Neural cell (in vitro differentiated cells): Measurements from ENCODE around the gene LRP1. TPM values are rescaled to one million over a fixed set of nuclear protein-coding genes. Genes with fewer than 3 reads are reported as not detected.

ENCODE experiments used
- H2AFZ ChIP-seq: fragments of 200-600, 300-800 bp; sonication (generic), shearing (Covaris generic); 2 replicates; pipeline ENCODE4 v1.6.0; 2014; ENCODE audit warnings: low read depth, mild to moderate bottlenecking, antibody characterized with exemption, low read length, moderate library complexity
- H3F3A ChIP-seq: fragments of 200-600 bp; shearing (Covaris generic); 2 replicates; pipeline ENCODE4 v1.6.1; 2016; ENCODE audit warnings: mild to moderate bottlenecking, moderate library complexity, mixed read lengths, antibody characterized with exemption, low read length; ENCODE audit not compliant: insufficient read depth, poor library complexity, severe bottlenecking
- H3K27ac ChIP-seq: fragments of 200-600, 300-800 bp; sonication (generic), shearing (Covaris generic); 2 replicates; pipeline ENCODE4 v1.5.1; 2014; ENCODE audit warnings: mild to moderate bottlenecking, low read length, moderate library complexity
- H3K27me3 ChIP-seq: fragments of 300-800, 200-600 bp; sonication (generic), shearing (Covaris generic); 2 replicates; pipeline ENCODE4 v1.6.0; 2014; ENCODE audit warnings: mild to moderate bottlenecking, low read depth, low read length, moderate library complexity; ENCODE audit not compliant: insufficient read depth
- H3K36me3 ChIP-seq: fragments of 300-800, 200-600 bp; sonication (generic), shearing (Covaris generic); 2 replicates; pipeline ENCODE4 v1.5.1; 2014; ENCODE audit warnings: mild to moderate bottlenecking, antibody characterized with exemption, low read length, moderate library complexity; ENCODE audit not compliant: insufficient read depth
- H3K4me2 ChIP-seq: fragments of 300-800, 200-600 bp; sonication (generic), shearing (Covaris generic); 2 replicates; pipeline ENCODE4 v1.6.0; 2014; ENCODE audit warnings: mild to moderate bottlenecking, low read length
- H3K4me3 ChIP-seq: fragments of 300-800, 200-600 bp; sonication (generic), shearing (Covaris generic); 2 replicates; pipeline ENCODE4 v1.5.1; 2014; ENCODE audit warnings: mild to moderate bottlenecking, low read length, moderate library complexity
- H3K79me2 ChIP-seq: fragments of 200-600 bp; shearing (Covaris generic); replicated peaks from 2 replicates; pipeline ENCODE4 v1.6.0; 2014; ENCODE audit warnings: mild to moderate bottlenecking, low read length, moderate library complexity; ENCODE audit not compliant: insufficient read depth
- H3K9ac ChIP-seq: fragments of 300-800, 200-600 bp; sonication (generic), shearing (Covaris generic); 2 replicates; pipeline ENCODE4 v1.6.1; 2016; ENCODE audit warnings: mild to moderate bottlenecking, low read length, mixed read lengths
- H3K9me2 ChIP-seq: fragments of 200-600 bp; shearing (Covaris generic); 2 replicates; pipeline ENCODE4 v1.6.1; 2016; ENCODE audit warnings: mild to moderate bottlenecking, low read length, mixed read lengths; ENCODE audit not compliant: insufficient read depth
- H3K9me3 ChIP-seq: fragments of 200-600, 300-800 bp; sonication (generic), shearing (Covaris generic); 2 replicates; pipeline ENCODE4 v1.6.1; 2016; ENCODE audit warnings: mild to moderate bottlenecking, mixed run types, low read length, moderate library complexity, mixed read lengths
- H4K20me1 ChIP-seq: fragments of 200-600 bp; shearing (Covaris generic); 2 replicates; pipeline ENCODE4 v1.6.1; 2016; ENCODE audit warnings: mild to moderate bottlenecking, mixed run types; ENCODE audit not compliant: insufficient read depth
- EP300 ChIP-seq: fragments of 450-650 bp; conservative IDR thresholded peaks from 2 replicates; pipeline ENCODE4 v1.6.1; 2014; ENCODE audit warnings: antibody characterized with exemption, mild to moderate bottlenecking, moderate library complexity; ENCODE audit not compliant: poor library complexity, severe bottlenecking
- EZH2 ChIP-seq: fragments of 200-600, 300-800 bp; shearing (Covaris generic), sonication (generic); IDR thresholded peaks from 2 replicates; pipeline ENCODE4 v1.6.1; 2014; ENCODE audit warnings: antibody characterized with exemption, low read length, borderline replicate concordance, mild to moderate bottlenecking; ENCODE audit not compliant: insufficient read depth, poor library complexity, severe bottlenecking
- MXI1 ChIP-seq: fragments of 450-650 bp; conservative IDR thresholded peaks from 2 replicates; pipeline ENCODE4 v1.6.1; 2014; ENCODE audit warnings: antibody characterized with exemption, mild to moderate bottlenecking; ENCODE audit not compliant: poor library complexity, severe bottlenecking
- POLR2AphosphoS5 ChIP-seq: IDR thresholded peaks from 2 replicates; pipeline ENCODE4 v1.6.1; 2012
- RAD21 ChIP-seq: fragments of 450-650 bp; conservative IDR thresholded peaks from 2 replicates; pipeline ENCODE4 v1.6.1; 2014; ENCODE audit warnings: antibody characterized with exemption, mild to moderate bottlenecking, moderate library complexity
- SMC3 ChIP-seq: fragments of 450-650 bp; conservative IDR thresholded peaks from 2 replicates; pipeline ENCODE4 v1.6.1; 2014; ENCODE audit warnings: antibody characterized with exemption, mild to moderate bottlenecking, moderate library complexity; ENCODE audit not compliant: poor library complexity
- TAF1 ChIP-seq: IDR thresholded peaks from 2 replicates; pipeline ENCODE4 v1.6.1; 2012; ENCODE audit warnings: low read depth
- polyA plus RNA-seq: library from polyadenylated mRNA; depleted of rRNA; stranded (reverse); fragments of >200 nt; gene quantifications from 2 replicates; pipeline ENCODE4 v1.2.3, GENCODE V29; 2014
- TF ChIP-seq, protein P1 (sequence below): fragments of 450-650 bp; IDR thresholded peaks from 2 replicates; pipeline ENCODE4 v1.5.1; 2014; ENCODE audit warnings: antibody characterized with exemption, mild to moderate bottlenecking, moderate library complexity; ENCODE audit not compliant: poor library complexity, severe bottlenecking
- TF ChIP-seq, protein P2 (sequence below): IDR thresholded peaks from 2 replicates; pipeline ENCODE4 v1.6.1; 2012; ENCODE audit warnings: borderline replicate concordance

LRP1 gene
- polyA plus RNA-seq, 1 donor from 2014 or later: 18.2 TPM

DNA sequence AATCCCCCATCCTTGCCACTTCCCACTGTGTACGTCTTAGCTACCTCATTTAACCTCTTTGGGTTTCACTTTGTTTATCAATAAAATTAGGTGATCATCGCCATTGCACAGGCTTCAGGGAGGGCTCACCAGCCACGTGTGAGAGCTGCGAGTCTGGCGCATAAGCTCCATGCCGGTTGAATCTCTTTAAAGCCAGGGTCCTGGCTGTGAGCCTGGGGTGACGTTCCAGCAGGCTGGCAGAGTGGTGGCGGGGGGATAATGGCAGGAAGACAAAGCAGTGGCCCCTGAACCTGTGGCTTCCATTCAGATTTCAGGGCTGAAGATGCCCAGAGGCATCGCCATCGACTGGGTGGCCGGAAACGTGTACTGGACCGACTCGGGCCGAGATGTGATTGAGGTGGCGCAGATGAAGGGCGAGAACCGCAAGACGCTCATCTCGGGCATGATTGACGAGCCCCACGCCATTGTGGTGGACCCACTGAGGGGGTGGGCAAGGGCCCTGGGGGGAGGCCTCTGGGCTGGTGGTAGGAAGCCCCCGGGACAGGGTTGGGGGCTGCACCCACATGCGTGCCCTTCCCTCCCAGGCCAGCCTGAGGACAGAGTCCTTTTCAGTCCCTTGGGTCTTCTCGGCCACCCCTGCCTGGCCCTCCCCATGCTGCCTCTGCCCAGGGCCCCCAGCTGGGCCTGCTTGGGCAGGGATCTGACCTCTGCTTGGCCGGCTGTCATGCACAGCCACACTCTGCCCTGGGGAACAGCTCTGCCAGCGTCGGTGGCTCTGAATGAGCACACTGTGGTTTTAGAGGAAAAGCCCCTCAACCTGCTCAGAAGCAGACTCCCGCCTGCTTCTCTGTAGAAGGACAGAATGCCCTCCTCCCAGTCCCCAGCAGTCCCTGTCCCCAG, 79.7 kb downstream of the LRP1 start:
- Histone ChIP-seq H3K36me3 (no peaks in the 10 kb centered on the region), H3K9me3 (no peaks in the 10 kb centered on the region), H3F3A (no peaks in the 10 kb centered on the region), H3K27me3 (no peaks in the 10 kb centered on the region), H2AFZ (no peak overlapping the region), H3K27ac (no peak overlapping the region), H3K9me2 (no peaks in the 10 kb centered on the region), H3K9ac (no peak overlapping the region), H3K4me2 (no peak overlapping the region), H4K20me1 (no peaks in the 10 kb centered on the region), H3K4me3 (no peak overlapping the region), H3K79me2 (no peaks in the 10 kb centered on the region)
- no peak for TF ChIP-seq SMC3
- TF ChIP-seq POLR2AphosphoS5: no peak
- TF ChIP-seq, protein P1, sequence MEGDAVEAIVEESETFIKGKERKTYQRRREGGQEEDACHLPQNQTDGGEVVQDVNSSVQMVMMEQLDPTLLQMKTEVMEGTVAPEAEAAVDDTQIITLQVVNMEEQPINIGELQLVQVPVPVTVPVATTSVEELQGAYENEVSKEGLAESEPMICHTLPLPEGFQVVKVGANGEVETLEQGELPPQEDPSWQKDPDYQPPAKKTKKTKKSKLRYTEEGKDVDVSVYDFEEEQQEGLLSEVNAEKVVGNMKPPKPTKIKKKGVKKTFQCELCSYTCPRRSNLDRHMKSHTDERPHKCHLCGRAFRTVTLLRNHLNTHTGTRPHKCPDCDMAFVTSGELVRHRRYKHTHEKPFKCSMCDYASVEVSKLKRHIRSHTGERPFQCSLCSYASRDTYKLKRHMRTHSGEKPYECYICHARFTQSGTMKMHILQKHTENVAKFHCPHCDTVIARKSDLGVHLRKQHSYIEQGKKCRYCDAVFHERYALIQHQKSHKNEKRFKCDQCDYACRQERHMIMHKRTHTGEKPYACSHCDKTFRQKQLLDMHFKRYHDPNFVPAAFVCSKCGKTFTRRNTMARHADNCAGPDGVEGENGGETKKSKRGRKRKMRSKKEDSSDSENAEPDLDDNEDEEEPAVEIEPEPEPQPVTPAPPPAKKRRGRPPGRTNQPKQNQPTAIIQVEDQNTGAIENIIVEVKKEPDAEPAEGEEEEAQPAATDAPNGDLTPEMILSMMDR: no peak
- TF ChIP-seq, protein P2, sequence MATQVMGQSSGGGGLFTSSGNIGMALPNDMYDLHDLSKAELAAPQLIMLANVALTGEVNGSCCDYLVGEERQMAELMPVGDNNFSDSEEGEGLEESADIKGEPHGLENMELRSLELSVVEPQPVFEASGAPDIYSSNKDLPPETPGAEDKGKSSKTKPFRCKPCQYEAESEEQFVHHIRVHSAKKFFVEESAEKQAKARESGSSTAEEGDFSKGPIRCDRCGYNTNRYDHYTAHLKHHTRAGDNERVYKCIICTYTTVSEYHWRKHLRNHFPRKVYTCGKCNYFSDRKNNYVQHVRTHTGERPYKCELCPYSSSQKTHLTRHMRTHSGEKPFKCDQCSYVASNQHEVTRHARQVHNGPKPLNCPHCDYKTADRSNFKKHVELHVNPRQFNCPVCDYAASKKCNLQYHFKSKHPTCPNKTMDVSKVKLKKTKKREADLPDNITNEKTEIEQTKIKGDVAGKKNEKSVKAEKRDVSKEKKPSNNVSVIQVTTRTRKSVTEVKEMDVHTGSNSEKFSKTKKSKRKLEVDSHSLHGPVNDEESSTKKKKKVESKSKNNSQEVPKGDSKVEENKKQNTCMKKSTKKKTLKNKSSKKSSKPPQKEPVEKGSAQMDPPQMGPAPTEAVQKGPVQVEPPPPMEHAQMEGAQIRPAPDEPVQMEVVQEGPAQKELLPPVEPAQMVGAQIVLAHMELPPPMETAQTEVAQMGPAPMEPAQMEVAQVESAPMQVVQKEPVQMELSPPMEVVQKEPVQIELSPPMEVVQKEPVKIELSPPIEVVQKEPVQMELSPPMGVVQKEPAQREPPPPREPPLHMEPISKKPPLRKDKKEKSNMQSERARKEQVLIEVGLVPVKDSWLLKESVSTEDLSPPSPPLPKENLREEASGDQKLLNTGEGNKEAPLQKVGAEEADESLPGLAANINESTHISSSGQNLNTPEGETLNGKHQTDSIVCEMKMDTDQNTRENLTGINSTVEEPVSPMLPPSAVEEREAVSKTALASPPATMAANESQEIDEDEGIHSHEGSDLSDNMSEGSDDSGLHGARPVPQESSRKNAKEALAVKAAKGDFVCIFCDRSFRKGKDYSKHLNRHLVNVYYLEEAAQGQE: no peak
- no peak for TF ChIP-seq RAD21
- TF ChIP-seq EZH2: no peak

DNA sequence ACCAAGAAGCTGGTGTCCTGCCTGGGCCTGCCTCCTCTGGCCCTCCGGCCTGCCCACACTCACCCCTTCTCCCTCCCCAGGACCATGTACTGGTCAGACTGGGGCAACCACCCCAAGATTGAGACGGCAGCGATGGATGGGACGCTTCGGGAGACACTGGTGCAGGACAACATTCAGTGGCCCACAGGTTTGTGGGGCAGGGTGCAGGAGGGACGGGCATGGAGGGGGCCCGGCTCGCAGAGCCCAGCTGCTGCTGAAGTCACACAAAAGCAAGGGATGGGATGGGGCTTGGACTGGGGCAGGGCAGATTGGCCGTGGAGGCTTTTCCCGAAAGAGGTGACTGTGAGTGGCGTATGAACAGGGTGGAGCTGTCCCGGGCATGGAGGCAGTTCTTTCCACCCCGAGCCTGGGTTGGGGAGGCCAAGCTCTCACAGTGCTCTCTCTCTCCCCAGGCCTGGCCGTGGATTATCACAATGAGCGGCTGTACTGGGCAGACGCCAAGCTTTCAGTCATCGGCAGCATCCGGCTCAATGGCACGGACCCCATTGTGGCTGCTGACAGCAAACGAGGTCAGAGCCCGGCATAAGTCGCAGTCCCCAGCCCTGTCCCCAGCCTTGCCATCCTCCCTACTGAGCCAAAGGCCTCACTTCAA, 80.5 kb downstream of the LRP1 start:
- Histone ChIP-seq H3K9ac (no peak overlapping the region), H2AFZ (no peak overlapping the region), H3K4me3 (no peak overlapping the region), H4K20me1 (no peaks in the 10 kb centered on the region), H3K9me2 (no peaks in the 10 kb centered on the region), H3K4me2 (no peak overlapping the region), H3K36me3 (peaks cover 3% of the 10 kb centered on the region), H3K27ac (no peak overlapping the region), H3K79me2 (no peaks in the 10 kb centered on the region), H3F3A (no peaks in the 10 kb centered on the region), H3K27me3 (no peaks in the 10 kb centered on the region), H3K9me3 (no peaks in the 10 kb centered on the region)
- TF ChIP-seq, protein P1: no peak
- TF ChIP-seq TAF1: no peak
- TF ChIP-seq, protein P2: no peak
- TF ChIP-seq SMC3: no peak
- no peak for TF ChIP-seq RAD21
- no peak for TF ChIP-seq EP300
- TF ChIP-seq POLR2AphosphoS5: no peak
- TF ChIP-seq MXI1: no peak
- no peak for TF ChIP-seq EZH2
